Measurements from ENCODE around the gene NRXN2.

GRCh38 chr11:64577202-64577601, 145.8 kb downstream of the NRXN2 start:
- TF ChIP-seq CTCF (IDR thresholded peaks at IDR 0.05) (no peak), POLR2A (IDR thresholded peaks at IDR 0.05) (no peak)

Data from heart left ventricle (tissue), 13 donors.